ENCODE measurements around the gene MFSD12.

The MFSD12 gene

GRCh38 chr19:3506384-3507340 lies 50.7 kb downstream of the MFSD12 start:
- peak overlapping the region; percentile 78 to 84 for H3K4me3 ChIP-seq (ENCODE audit: low read depth in 1 of 2, low read length in 2 of 2)
- H3K27ac ChIP-seq (ENCODE audit: low read depth, low read length): peak overlapping the region; percentile 93
- H3K36me3 ChIP-seq (ENCODE audit: insufficient read depth, low read length): peaks cover 16% of the 10 kb centered on the region
- no peaks in the 10 kb centered on the region for H3K27me3 ChIP-seq (ENCODE audit: control insufficient read depth in 1 of 2, insufficient read depth in 2 of 2, low read length in 2 of 2)
- peaks cover 4% of the 10 kb centered on the region for H3K4me1 ChIP-seq (ENCODE audit: insufficient read depth, low read length)
- H3K9me3 ChIP-seq (ENCODE audit: low read length): no peaks in the 10 kb centered on the region
- peak overlapping the region; percentile 61 for H3K9ac ChIP-seq (ENCODE audit: low read length)

GRCh38 chr19:3505598-3506383 lies 51.6 kb downstream of the MFSD12 start, which contains the start of gene FZR1:
Gene FZR1 (plus strand): TSS chr19:3506311. CDS start chr19:3522990, 16,679 bp downstream.
- H3K9me3 ChIP-seq (ENCODE audit: low read length): no peaks in the 10 kb centered on the region
- H3K36me3 ChIP-seq (ENCODE audit: insufficient read depth, low read length): peaks cover 16% of the 10 kb centered on the region
- H3K9ac ChIP-seq (ENCODE audit: low read length): peak within 1 kb of the TSS; percentile 61
- H3K27ac ChIP-seq (ENCODE audit: low read depth, low read length): peak within 1 kb of the TSS; percentile 93
- H3K4me1 ChIP-seq (ENCODE audit: insufficient read depth, low read length): peaks cover 8% of the 10 kb centered on the region
- peak within 1 kb of the TSS; percentile 78 to 84 for H3K4me3 ChIP-seq (ENCODE audit: low read depth in 1 of 2, low read length in 2 of 2)
- no peaks in the 10 kb centered on the region for H3K27me3 ChIP-seq (ENCODE audit: control insufficient read depth in 1 of 2, insufficient read depth in 2 of 2, low read length in 2 of 2)

GRCh38 chr19:3504735-3505134 lies 52.7 kb downstream of the MFSD12 start:
- Histone ChIP-seq H3K27ac (ENCODE audit: low read depth, low read length) (no peak overlapping the region), H3K9ac (ENCODE audit: low read length) (no peak overlapping the region), H3K36me3 (ENCODE audit: insufficient read depth, low read length) (peaks cover 13% of the 10 kb centered on the region), H3K4me1 (ENCODE audit: insufficient read depth, low read length) (peaks cover 13% of the 10 kb centered on the region), H3K27me3 (ENCODE audit: control insufficient read depth in 1 of 2, insufficient read depth in 2 of 2, low read length in 2 of 2) (no peaks in the 10 kb centered on the region), H3K4me3 (ENCODE audit: low read depth in 1 of 2, low read length in 2 of 2) (no peak overlapping the region), H3K9me3 (ENCODE audit: low read length) (no peaks in the 10 kb centered on the region)

GRCh38 chr19:3503036-3503572 lies 54.3 kb downstream of the MFSD12 start:
- H3K4me3 ChIP-seq (ENCODE audit: low read depth in 1 of 2, low read length in 2 of 2): no peak overlapping the region
- H3K36me3 ChIP-seq (ENCODE audit: insufficient read depth, low read length): no peaks in the 10 kb centered on the region
- no peaks in the 10 kb centered on the region for H3K9me3 ChIP-seq (ENCODE audit: low read length)
- H3K9ac ChIP-seq (ENCODE audit: low read length): no peak overlapping the region
- no peak overlapping the region for H3K27ac ChIP-seq (ENCODE audit: low read depth, low read length)
- no peaks in the 10 kb centered on the region for H3K27me3 ChIP-seq (ENCODE audit: control insufficient read depth in 1 of 2, insufficient read depth in 2 of 2, low read length in 2 of 2)
- H3K4me1 ChIP-seq (ENCODE audit: insufficient read depth, low read length): peaks cover 19% of the 10 kb centered on the region

GRCh38 chr19:3501780-3502179 lies 55.6 kb downstream of the MFSD12 start:
- no peak overlapping the region for H3K9ac ChIP-seq (ENCODE audit: low read length)
- no peaks in the 10 kb centered on the region for H3K27me3 ChIP-seq (ENCODE audit: control insufficient read depth in 1 of 2, insufficient read depth in 2 of 2, low read length in 2 of 2)
- H3K36me3 ChIP-seq (ENCODE audit: insufficient read depth, low read length): peaks cover 6% of the 10 kb centered on the region
- H3K4me1 ChIP-seq (ENCODE audit: insufficient read depth, low read length): peaks cover 15% of the 10 kb centered on the region
- H3K4me3 ChIP-seq (ENCODE audit: low read depth in 1 of 2, low read length in 2 of 2): no peak overlapping the region
- H3K9me3 ChIP-seq (ENCODE audit: low read length): no peaks in the 10 kb centered on the region
- no peak overlapping the region for H3K27ac ChIP-seq (ENCODE audit: low read depth, low read length)

GRCh38 chr19:3500429-3501101 lies 56.8 kb downstream of the MFSD12 start, which contains the start of gene DOHH:
Gene DOHH (minus strand): TSS chr19:3500674. CDS start chr19:3496814, 3,860 bp downstream.
- Histone ChIP-seq H3K4me1 (ENCODE audit: insufficient read depth, low read length) (peaks cover 15% of the 10 kb centered on the region), H3K27me3 (ENCODE audit: control insufficient read depth in 1 of 2, insufficient read depth in 2 of 2, low read length in 2 of 2) (no peaks in the 10 kb centered on the region), H3K36me3 (ENCODE audit: insufficient read depth, low read length) (peaks cover 14% of the 10 kb centered on the region), H3K27ac (ENCODE audit: low read depth, low read length) (peak within 1 kb of the TSS; percentile 96), H3K4me3 (ENCODE audit: low read depth in 1 of 2, low read length in 2 of 2) (peak within 1 kb of the TSS; percentile 88 to 89), H3K9ac (ENCODE audit: low read length) (peak within 1 kb of the TSS; percentile 54), H3K9me3 (ENCODE audit: low read length) (no peaks in the 10 kb centered on the region)

GRCh38 chr19:3499738-3500428 lies 57.5 kb downstream of the MFSD12 start:
- H3K27ac ChIP-seq (ENCODE audit: low read depth, low read length): peak overlapping the region; percentile 96
- H3K27me3 ChIP-seq (ENCODE audit: control insufficient read depth in 1 of 2, insufficient read depth in 2 of 2, low read length in 2 of 2): no peaks in the 10 kb centered on the region
- peaks cover 14% of the 10 kb centered on the region for H3K36me3 ChIP-seq (ENCODE audit: insufficient read depth, low read length)
- H3K4me1 ChIP-seq (ENCODE audit: insufficient read depth, low read length): peaks cover 15% of the 10 kb centered on the region
- peak overlapping the region; percentile 54 for H3K9ac ChIP-seq (ENCODE audit: low read length)
- peak overlapping the region; percentile 88 to 89 for H3K4me3 ChIP-seq (ENCODE audit: low read depth in 1 of 2, low read length in 2 of 2)
- H3K9me3 ChIP-seq (ENCODE audit: low read length): no peaks in the 10 kb centered on the region

- no peak overlapping the region for H3K9ac ChIP-seq (ENCODE audit: low read length)
- H3K27me3 ChIP-seq (ENCODE audit: control insufficient read depth in 1 of 2, insufficient read depth in 2 of 2, low read length in 2 of 2): no peaks in the 10 kb centered on the region
- peaks cover 14% of the 10 kb centered on the region for H3K36me3 ChIP-seq (ENCODE audit: insufficient read depth, low read length)
- H3K4me1 ChIP-seq (ENCODE audit: insufficient read depth, low read length): peaks cover 15% of the 10 kb centered on the region
- H3K27ac ChIP-seq (ENCODE audit: low read depth, low read length): no peak overlapping the region
- no peak overlapping the region for H3K4me3 ChIP-seq (ENCODE audit: low read depth in 1 of 2, low read length in 2 of 2)
- no peaks in the 10 kb centered on the region for H3K9me3 ChIP-seq (ENCODE audit: low read length)
Observed at GRCh38 chr19:3497757-3498520, 59.4 kb downstream of the MFSD12 start.

GRCh38 chr19:3496392-3497273 lies 60.8 kb downstream of the MFSD12 start:
- peaks cover 18% of the 10 kb centered on the region for H3K36me3 ChIP-seq (ENCODE audit: insufficient read depth, low read length)
- no peak overlapping the region for H3K27ac ChIP-seq (ENCODE audit: low read depth, low read length)

More at GRCh38 chr19:3496392-3497273, 60.8 kb downstream of the MFSD12 start:
- H3K27me3 ChIP-seq (ENCODE audit: control insufficient read depth in 1 of 2, insufficient read depth in 2 of 2, low read length in 2 of 2): no peaks in the 10 kb centered on the region
- no peak overlapping the region for H3K4me3 ChIP-seq (ENCODE audit: low read depth in 1 of 2, low read length in 2 of 2)
- H3K4me1 ChIP-seq (ENCODE audit: insufficient read depth, low read length): peaks cover 15% of the 10 kb centered on the region
- H3K9ac ChIP-seq (ENCODE audit: low read length): no peak overlapping the region
- H3K9me3 ChIP-seq (ENCODE audit: low read length): no peaks in the 10 kb centered on the region
